HepG2 (cell line): ENCODE data around the gene TADA2A. TPM values are rescaled to one million over a fixed set of nuclear protein-coding genes. Genes with fewer than 3 reads are reported as not detected.

ENCODE experiments used
- CENPT ChIP-seq: sonication (generic); formaldehyde crosslinking; IDR thresholded peaks from 2 replicates; pipeline ENCODE4 v1.8.0; 2022; ENCODE audit warnings: low read depth, mild to moderate bottlenecking, moderate library complexity, missing genetic modification reagents
- CTCF ChIP-seq: sonication (generic); formaldehyde crosslinking; IDR thresholded peaks from 2 replicates; pipeline ENCODE4 v1.5.0; 2020; ENCODE audit warnings: mild to moderate bottlenecking, missing genetic modification reagents, moderate library complexity
- DPF2 ChIP-seq: sonication (generic); formaldehyde crosslinking; IDR thresholded peaks from 2 replicates; pipeline ENCODE4 v1.4.0; 2020; ENCODE audit warnings: mild to moderate bottlenecking, low read depth, missing genetic modification reagents, borderline replicate concordance
- DR1 ChIP-seq: sonication (generic); formaldehyde crosslinking; IDR thresholded peaks from 2 replicates; pipeline ENCODE4 v1.8.0; 2021; ENCODE audit warnings: mild to moderate bottlenecking, missing genetic modification reagents, inconsistent platforms
- FOXP1 ChIP-seq, 2 experiments: fragments of 450-650 bp in 1 of 2; IDR thresholded peaks; 2 replicates each; pipeline ENCODE4 v1.6.1; 2017 to 2018; ENCODE audit warnings: antibody characterized with exemption in 1 of 2
- GABPB1 ChIP-seq: IDR thresholded peaks from 2 replicates; pipeline ENCODE4 v1.6.1; 2016; ENCODE audit warnings: mild to moderate bottlenecking, missing genetic modification reagents, moderate library complexity, missing compliant biosample characterization
- KLF16 ChIP-seq, 2 experiments: sonication (generic) in 1 of 2; formaldehyde crosslinking in 1 of 2; IDR thresholded peaks; 2 replicates each; pipeline versions ENCODE4 v1.6.1 to v1.8.0; 2016 to 2023; ENCODE audit warnings: missing genetic modification reagents in 2 of 2, missing compliant biosample characterization in 1 of 2
- KMT2B ChIP-seq: IDR thresholded peaks from 2 replicates; pipeline ENCODE4 v1.6.1; 2016; ENCODE audit warnings: missing genetic modification reagents, missing compliant biosample characterization
- NR3C1 ChIP-seq: sonication (generic); formaldehyde crosslinking; IDR thresholded peaks from 2 replicates; pipeline ENCODE4 v1.4.0; 2020; ENCODE audit warnings: missing genetic modification reagents
- RAD21 ChIP-seq: fragments of 450-650 bp; formaldehyde crosslinking; IDR thresholded peaks from 2 replicates; pipeline ENCODE4 v1.5.0; 2020; ENCODE audit warnings: mild to moderate bottlenecking
- TGIF2 ChIP-seq: IDR thresholded peaks from 2 replicates; pipeline ENCODE4 v1.6.1; 2016; ENCODE audit warnings: control low read depth, missing compliant biosample characterization
- TOPORS ChIP-seq: sonication (generic); formaldehyde crosslinking; IDR thresholded peaks from 2 replicates; pipeline ENCODE4 v1.8.0; 2023; ENCODE audit warnings: mild to moderate bottlenecking, missing genetic modification reagents
- ZBED4 ChIP-seq: sonication (generic); formaldehyde crosslinking; IDR thresholded peaks from 2 replicates; pipeline ENCODE4 v1.4.0; 2020; ENCODE audit warnings: missing genetic modification reagents, borderline replicate concordance
- ZBTB1 ChIP-seq: sonication (generic); formaldehyde crosslinking; IDR thresholded peaks from 2 replicates; pipeline ENCODE4 v1.4.0; 2020; ENCODE audit warnings: missing genetic modification reagents, borderline replicate concordance
- ZFP41 ChIP-seq: sonication (generic); formaldehyde crosslinking; IDR thresholded peaks from 2 replicates; pipeline ENCODE4 v1.4.0; 2020; ENCODE audit warnings: mild to moderate bottlenecking, missing genetic modification reagents, borderline replicate concordance
- ZMYM2 ChIP-seq: sonication (generic); formaldehyde crosslinking; IDR thresholded peaks from 2 replicates; pipeline ENCODE4 v1.8.0; 2022; ENCODE audit warnings: mild to moderate bottlenecking, missing genetic modification reagents
- ZNF18 ChIP-seq: sonication (generic); formaldehyde crosslinking; IDR thresholded peaks from 2 replicates; pipeline ENCODE4 v1.8.0; 2022; ENCODE audit warnings: mild to moderate bottlenecking, missing genetic modification reagents; ENCODE audit not compliant: insufficient replicate concordance
- ZNF350 ChIP-seq: sonication (generic); formaldehyde crosslinking; IDR thresholded peaks from 2 replicates; pipeline ENCODE4 v1.4.0; 2020; ENCODE audit warnings: mild to moderate bottlenecking, low read depth, missing genetic modification reagents, borderline replicate concordance
- ZNF670 ChIP-seq: sonication (generic); formaldehyde crosslinking; IDR thresholded peaks from 2 replicates; pipeline ENCODE4 v1.8.0; 2022; ENCODE audit warnings: mild to moderate bottlenecking, missing genetic modification reagents, borderline replicate concordance
- ZNF737 ChIP-seq: sonication (generic); formaldehyde crosslinking; IDR thresholded peaks from 2 replicates; pipeline ENCODE4 v1.5.0; 2020; ENCODE audit warnings: missing genetic modification reagents, mild to moderate bottlenecking, borderline replicate concordance
- polyA plus RNA-seq, 8 experiments: library from polyadenylated mRNA; depleted of rRNA in 3 of 8; stranded (reverse) in 7 of 8; unstranded in 1 of 8; fragments of >200 nt; fragmentation: Illumina TruSeq in 4 of 8; extraction: Trizol in 4 of 8; gene quantifications; 2 replicates each; pipeline versions ENCODE4 v1.2.1 to v1.2.3, GENCODE V29; 2011 to 2016; ENCODE audit warnings: low read depth in 4 of 8, missing spikeins in 1 of 8, mixed read lengths in 1 of 8; ENCODE audit not compliant: insufficient read depth in 1 of 8
- total RNA-seq, 5 experiments: library from RNA; depleted of rRNA; stranded (reverse); fragments of >200 nt; fragmentation: Illumina TruSeq; extraction: Trizol; gene quantifications; 2 replicates each; pipeline ENCODE4 v1.2.3, GENCODE V29; 2016; ENCODE audit warnings: low read depth in 1 of 5

The TADA2A gene
- total and polyA plus RNA-seq, 2 of the 13 experiments (the other 11 are each of a cell fraction or from before 2014, with no cell fraction given): 8.0 to 14.0 TPM

- TF ChIP-seq KMT2B (CRISPR knock-in tag) (0 out of 2 replicates have a peak, but pooled peaks have one; percentile 26), ZMYM2 (CRISPR knock-in tag) (peak; percentile 33; the same call in 1 of the 2 replicates), DPF2 (CRISPR knock-in tag) (no peak), DR1 (CRISPR knock-in tag) (no peak), KLF16 (CRISPR knock-in tag; IDR thresholded peaks at IDR 0.05) (peak in 1 of 2 experiments; percentile 42; a peak in 1 of 4 replicates), TGIF2 (CRISPR knock-in tag) (0 out of 2 replicates have a peak, but pooled peaks have one; percentile 3), RAD21 (no peak), ZNF18 (CRISPR knock-in tag) (peak; percentile 73), CTCF (CRISPR knock-in tag) (peak; percentile 38), ZBED4 (peak; percentile 30; the same call in 1 of the 2 replicates), ZBTB1 (CRISPR knock-in tag) (no peak), CENPT (CRISPR knock-in tag) (no peak), ZFP41 (CRISPR knock-in tag) (no peak), ZNF350 (0 out of 2 replicates have a peak, but pooled peaks have one; percentile 7), ZNF737 (CRISPR knock-in tag) (no peak), ZNF670 (no peak), TOPORS (CRISPR knock-in tag) (peak; percentile 42; the same call in 1 of the 2 replicates), GABPB1 (peak; percentile 71; the same call in 1 of the 2 replicates), FOXP1 (IDR thresholded peaks at IDR 0.05) (no peak), FOXP1 (CRISPR knock-in tag; IDR thresholded peaks at IDR 0.05) (no peak), NR3C1 (CRISPR knock-in tag) (no peak)
These were observed 82.7 kb downstream of the TADA2A start, which contains the start of gene DUSP14 (continued) for GRCh38 chr17:37489197-37490001.
